Panc1 (cell line): ENCODE results near the gene TBX2. TPM values are rescaled to one million over a fixed set of nuclear protein-coding genes. Genes with fewer than 3 reads are reported as not detected.
A peak's percentile ranks its signal among the peaks of the same experiment; 100 is the strongest.

Source experiments
- ATAC-seq: fragments of 200-7000 bp; cut with Tn5 transposase; 2 replicates; pipeline ENCODE4 v1.9.1; 2020; ENCODE audit warnings: mild to moderate bottlenecking, moderate library complexity
- BruUV-seq: library from RNA; stranded (reverse); fragments of 400-500 nt; replicated peaks from 2 replicates; lab custom pipeline; 2021; lab: Mats Ljungman, UMichigan
- CTCF ChIA-PET: fragments of 300-600 bp; sonication (Branson Sonifier 250); formaldehyde crosslinking; loops from one replicate; lab custom pipeline; 2022; ENCODE audit warnings: antibody characterized with exemption; lab: Charles Lee
- POLR2A ChIA-PET: fragments of 300-600 bp; sonication (Branson Sonifier 250); formaldehyde crosslinking; loops from one replicate; lab custom pipeline; 2022; ENCODE audit warnings: antibody characterized with exemption; lab: Charles Lee
- DNase-seq: peaks from one replicate; pipeline ENCODE4 v3.0.0-alpha.2; 2010; ENCODE audit warnings: low read depth, low spot score
- H3K27ac ChIP-seq: 2 replicates; pipeline ENCODE4 v1.5.1; 2011; ENCODE audit warnings: mild to moderate bottlenecking, low read length, inconsistent platforms
- H3K27me3 ChIP-seq: fragments of 200-500 bp; sonication (Bioruptor generic); 2 replicates; pipeline ENCODE4 v1.6.0; 2014; ENCODE audit warnings: low read length, inconsistent platforms; ENCODE audit not compliant: control insufficient read depth, insufficient read depth
- H3K36me3 ChIP-seq: fragments of 200-500 bp; sonication (Bioruptor generic); 2 replicates; pipeline ENCODE4 v1.5.1; 2014; ENCODE audit warnings: inconsistent platforms, mild to moderate bottlenecking, low read length, moderate library complexity; ENCODE audit not compliant: control insufficient read depth, insufficient read depth
- H3K4me1 ChIP-seq: 2 replicates; pipeline ENCODE4 v1.5.1; 2011; ENCODE audit warnings: inconsistent platforms, mild to moderate bottlenecking, low read length, moderate library complexity; ENCODE audit not compliant: control insufficient read depth, insufficient read depth
- H3K4me3 ChIP-seq, 2 experiments: 2 replicates each; pipeline ENCODE4 v1.5.1; 2011 to 2012; ENCODE audit warnings: low read depth in 2 of 2, low read length in 2 of 2, mild to moderate bottlenecking in 2 of 2, inconsistent platforms in 1 of 2, moderate library complexity in 1 of 2
- H3K9me3 ChIP-seq: fragments of 200-500 bp; sonication (Bioruptor generic); 2 replicates; pipeline ENCODE4 v1.5.1; 2014; ENCODE audit warnings: low read depth, mild to moderate bottlenecking, inconsistent platforms, low read length, moderate library complexity; ENCODE audit not compliant: control insufficient read depth, insufficient read depth
- POLR2AphosphoS5 ChIP-seq: IDR thresholded peaks from 2 replicates; pipeline ENCODE4 v1.6.1; 2012; ENCODE audit warnings: mild to moderate bottlenecking, low read depth, low read length, moderate library complexity
- REST ChIP-seq, 2 experiments: IDR thresholded peaks; 2 replicates each; pipeline ENCODE4 v1.6.1; 2011 to 2012; ENCODE audit warnings: low read depth in 2 of 2, control low read depth in 1 of 2, low read length in 1 of 2, mild to moderate bottlenecking in 1 of 2, moderate library complexity in 1 of 2; ENCODE audit not compliant: insufficient read depth in 1 of 2
- SIN3A ChIP-seq: IDR thresholded peaks from 2 replicates; pipeline ENCODE4 v1.6.1; 2012; ENCODE audit warnings: low read depth, mild to moderate bottlenecking, low read length, moderate library complexity, borderline replicate concordance; ENCODE audit not compliant: insufficient read depth
- TCF7L2 ChIP-seq: IDR thresholded peaks from 2 replicates; pipeline ENCODE4 v1.6.1; 2011; ENCODE audit warnings: mild to moderate bottlenecking, low read depth, low read length, inconsistent platforms
- in situ Hi-C: cut with HindIII; loops from 2 replicates; pipeline ENCODE4 v1.10.0; 2016; ENCODE audit warnings: low sequenced_read_pairs, low pct_unique_long_range_greater_than_20kb
- intact Hi-C: fragments of 100-400 bp; cut with micrococcal nuclease; formaldehyde crosslinking; loops from one replicate; pipeline ENCODE4 v1.10.0; 2022; ENCODE audit not compliant: unreplicated experiment
- total RNA-seq: library from RNA; stranded (reverse); gene quantifications from one replicate; pipeline ENCODE4 v1.2.1, GENCODE V29; 2021; ENCODE audit not compliant: unreplicated experiment
- TF ChIP-seq, protein P1 (sequence below): fragments of 450-650 bp; IDR thresholded peaks from 2 replicates; pipeline ENCODE4 v1.5.1; 2017; ENCODE audit warnings: mild to moderate bottlenecking

The TBX2 gene
- total RNA-seq, 1 experiment from 2014 or later: 35.6 TPM

DNA sequence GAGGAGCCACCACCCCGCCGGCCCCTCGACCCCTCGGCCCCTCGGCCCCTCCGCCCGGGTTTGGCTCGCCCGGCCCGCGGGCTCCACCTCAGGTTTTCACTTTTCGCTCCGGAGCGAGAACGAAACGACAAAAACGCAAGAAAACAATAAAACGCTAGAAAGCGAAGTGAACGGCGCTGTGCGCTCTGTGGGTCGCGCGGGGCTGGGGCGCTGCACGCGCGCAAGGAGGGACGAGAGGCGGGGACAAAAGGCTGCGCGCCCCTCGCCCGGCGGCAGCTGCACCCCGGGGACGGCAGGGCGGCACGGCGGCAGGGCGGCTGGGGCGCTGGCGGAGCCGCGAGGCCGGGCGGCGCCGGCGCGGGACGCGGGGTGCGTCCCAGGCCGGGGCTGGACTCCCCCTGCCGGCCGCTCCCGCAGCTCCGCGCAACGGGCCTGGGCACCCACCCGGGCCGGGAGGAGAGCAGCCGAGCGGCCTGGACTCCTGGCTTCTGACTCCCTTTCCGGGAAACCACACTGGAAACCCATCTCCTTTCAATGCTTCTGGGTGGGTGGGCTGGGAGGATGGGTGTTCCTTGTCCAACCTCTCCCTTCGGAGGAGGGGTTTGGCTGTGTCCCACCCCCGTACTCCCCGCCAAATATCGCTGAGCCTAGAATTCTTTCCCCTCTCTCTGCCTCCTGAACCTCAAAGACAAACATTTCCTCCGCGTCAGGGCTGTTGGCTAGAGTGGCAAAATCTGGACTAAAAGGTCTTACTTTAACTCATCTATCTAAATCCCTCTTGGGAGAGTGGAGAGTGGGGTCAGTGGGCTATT lies 9.9 kb downstream of the TBX2 start:
- intact Hi-C loops (loop anchor here (5.0 kb wide), 1 partner anchor 437 kb away; no protein-coding TSS in a partner anchor), in situ Hi-C loops (no loop called here)
- ChIA-PET POLR2A (interaction anchor here (0.6 kb wide), 1 partner anchor 305 kb away, joined by 4 read pairs; no protein-coding TSS in a partner anchor), CTCF (interaction anchor here (0.5 to 0.6 kb wide), 2 partner anchors 92 to 176 kb away, joined by 3 read pairs; no protein-coding TSS in a partner anchor)
- H3K4me1 ChIP-seq: peaks cover 21% of the 10 kb centered on the region
- BruUV-seq: no TSS peak
- TF ChIP-seq, protein P1, sequence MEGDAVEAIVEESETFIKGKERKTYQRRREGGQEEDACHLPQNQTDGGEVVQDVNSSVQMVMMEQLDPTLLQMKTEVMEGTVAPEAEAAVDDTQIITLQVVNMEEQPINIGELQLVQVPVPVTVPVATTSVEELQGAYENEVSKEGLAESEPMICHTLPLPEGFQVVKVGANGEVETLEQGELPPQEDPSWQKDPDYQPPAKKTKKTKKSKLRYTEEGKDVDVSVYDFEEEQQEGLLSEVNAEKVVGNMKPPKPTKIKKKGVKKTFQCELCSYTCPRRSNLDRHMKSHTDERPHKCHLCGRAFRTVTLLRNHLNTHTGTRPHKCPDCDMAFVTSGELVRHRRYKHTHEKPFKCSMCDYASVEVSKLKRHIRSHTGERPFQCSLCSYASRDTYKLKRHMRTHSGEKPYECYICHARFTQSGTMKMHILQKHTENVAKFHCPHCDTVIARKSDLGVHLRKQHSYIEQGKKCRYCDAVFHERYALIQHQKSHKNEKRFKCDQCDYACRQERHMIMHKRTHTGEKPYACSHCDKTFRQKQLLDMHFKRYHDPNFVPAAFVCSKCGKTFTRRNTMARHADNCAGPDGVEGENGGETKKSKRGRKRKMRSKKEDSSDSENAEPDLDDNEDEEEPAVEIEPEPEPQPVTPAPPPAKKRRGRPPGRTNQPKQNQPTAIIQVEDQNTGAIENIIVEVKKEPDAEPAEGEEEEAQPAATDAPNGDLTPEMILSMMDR: peak; percentile 83
- TF ChIP-seq TCF7L2: no peak
- no peaks in the 10 kb centered on the region for H3K36me3 ChIP-seq
- H3K4me3 ChIP-seq: peak overlapping the region; percentile 36 to 43
- no peaks in the 10 kb centered on the region for H3K9me3 ChIP-seq
- H3K27me3 ChIP-seq: no peaks in the 10 kb centered on the region
- ATAC-seq (peak; percentile 65), DNase-seq (no peak)
- peak overlapping the region; percentile 63 for H3K27ac ChIP-seq

DNA sequence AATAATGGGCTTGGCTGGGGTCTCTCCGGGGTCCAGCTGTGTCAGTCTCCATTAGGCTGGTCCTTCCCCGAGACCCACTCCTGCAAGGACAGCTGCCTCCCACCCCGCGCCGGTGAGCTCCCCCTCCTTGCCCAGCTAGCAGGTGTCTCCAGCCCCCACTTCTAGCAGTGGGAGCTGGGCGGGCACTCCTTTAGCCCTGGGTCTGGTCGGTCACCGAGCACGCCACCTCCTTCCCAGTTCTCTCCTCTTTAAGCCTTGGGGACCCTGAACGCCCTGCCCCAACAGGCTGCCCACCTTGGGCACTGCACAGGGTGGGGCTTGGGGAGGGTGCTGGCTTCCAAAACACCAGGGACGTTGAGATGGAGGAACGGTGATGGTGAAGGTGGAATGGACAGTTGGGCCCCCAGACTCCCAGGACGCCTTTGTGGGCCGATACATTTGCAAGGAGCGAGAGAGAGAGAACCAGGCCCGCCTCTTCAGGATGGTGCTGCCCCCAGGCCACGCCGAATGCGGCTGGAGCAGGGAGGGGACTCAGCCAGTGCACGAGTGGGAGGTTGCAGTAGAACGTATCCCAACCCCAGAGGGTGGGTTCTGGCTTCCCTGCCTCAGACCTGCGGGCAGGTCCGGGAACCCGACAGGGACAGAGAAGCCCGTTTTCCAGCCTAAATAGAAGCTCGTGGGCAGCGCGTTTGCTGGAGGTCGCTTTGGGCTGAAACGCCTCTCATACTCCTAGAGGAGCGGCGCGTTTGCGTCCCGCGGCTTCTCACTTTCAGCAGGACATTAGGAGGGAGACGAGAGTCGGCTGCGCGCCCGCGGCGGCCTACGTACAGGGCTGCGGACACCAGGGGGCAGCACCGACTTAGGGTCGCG lies 10.7 kb downstream of the TBX2 start:
- ChIA-PET POLR2A (no interaction called here), CTCF (no interaction called here)
- in situ Hi-C loops: no loop called here

More for the DNA sequence above, 10.7 kb downstream of the TBX2 start:
- Histone ChIP-seq H3K36me3 (no peaks in the 10 kb centered on the region), H3K27me3 (no peaks in the 10 kb centered on the region), H3K27ac (peak overlapping the region; percentile 63), H3K4me3 (no peak overlapping the region), H3K9me3 (no peaks in the 10 kb centered on the region), H3K4me1 (peaks cover 21% of the 10 kb centered on the region)
- intact Hi-C loops: no loop called here
- ATAC-seq (no peak), DNase-seq (no peak)
- TF ChIP-seq POLR2AphosphoS5: no peak
- TF ChIP-seq, protein P1: no peak
- no peak for TF ChIP-seq TCF7L2
- no peak for TF ChIP-seq REST (IDR thresholded peaks at IDR 0.05; ENCODE audit: insufficient read depth in 1 of 2, low read depth in 2 of 2, low read length in 1 of 2)
- no peak for TF ChIP-seq SIN3A
- no TSS peak for BruUV-seq
